Measurements from ENCODE around the gene ADAMTS16.

The ADAMTS16 gene

DNA sequence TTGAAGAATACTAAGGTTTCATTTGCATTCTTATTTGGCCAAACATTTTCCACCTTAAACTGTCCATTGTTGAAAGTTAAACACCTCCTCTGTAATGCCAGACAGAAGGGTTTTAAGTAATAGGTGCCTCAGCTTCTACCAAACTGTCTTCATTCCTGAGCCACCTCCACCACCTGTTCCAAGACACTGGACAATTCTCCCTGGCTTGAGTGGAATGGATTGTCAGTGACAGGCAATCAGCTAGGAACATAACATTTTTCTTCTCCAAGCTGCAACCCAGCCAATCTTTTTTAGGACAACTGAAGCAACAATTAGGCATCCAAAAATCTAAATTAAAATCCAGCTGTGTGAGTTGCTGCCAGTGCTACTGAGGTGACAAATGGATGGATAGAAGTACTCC lies 208.4 kb downstream of the ADAMTS16 start:
- DNase-seq: no peak

DNA sequence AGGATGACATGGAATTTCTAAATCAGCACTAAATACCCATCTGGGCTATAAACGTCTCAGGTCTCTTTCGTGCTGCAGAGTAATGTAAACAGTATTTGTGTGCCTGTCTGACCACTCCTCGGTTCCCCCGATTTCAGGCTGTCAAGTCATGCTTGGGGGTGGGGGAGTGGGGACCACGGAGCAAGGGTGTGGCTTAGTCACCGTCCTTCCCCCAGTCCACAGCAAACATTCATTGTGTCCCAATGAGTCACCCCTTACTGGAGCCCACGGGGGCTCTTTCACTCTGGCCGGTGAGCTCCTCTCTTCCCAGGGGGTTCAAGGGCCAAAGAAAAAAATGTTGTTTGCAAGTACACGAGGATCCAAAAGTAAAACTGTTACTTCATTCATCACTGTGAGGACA lies 210.0 kb downstream of the ADAMTS16 start:
- no peak for DNase-seq

GRCh38 chr5:5351288-5351979 lies 211.3 kb downstream of the ADAMTS16 start:
- no peak for DNase-seq

DNA sequence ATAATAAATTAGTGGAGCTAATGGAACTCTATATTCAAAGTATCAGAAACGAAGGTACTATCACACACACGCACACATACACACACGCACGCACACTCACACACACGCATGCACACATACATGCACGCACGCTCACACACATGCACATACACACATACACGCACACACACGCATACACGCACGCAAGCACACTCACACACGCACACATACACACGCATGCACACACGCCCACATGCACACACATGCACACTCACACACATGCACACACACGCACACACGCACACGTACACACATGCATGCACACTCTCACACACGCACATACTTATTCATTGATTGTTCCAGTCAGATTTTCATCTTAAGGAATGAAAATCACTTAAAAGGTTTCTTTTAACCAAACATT lies 212.5 kb downstream of the ADAMTS16 start:
- no peak for DNase-seq

- no peak for DNase-seq
These were observed 213.6 kb downstream of the ADAMTS16 start for GRCh38 chr5:5353681-5354080.

GRCh38 chr5:5356765-5357164 lies 216.6 kb downstream of the ADAMTS16 start:
- DNase-seq: no peak

GRCh38 chr5:5359618-5360017 lies 219.5 kb downstream of the ADAMTS16 start:
- no peak for DNase-seq

DNA sequence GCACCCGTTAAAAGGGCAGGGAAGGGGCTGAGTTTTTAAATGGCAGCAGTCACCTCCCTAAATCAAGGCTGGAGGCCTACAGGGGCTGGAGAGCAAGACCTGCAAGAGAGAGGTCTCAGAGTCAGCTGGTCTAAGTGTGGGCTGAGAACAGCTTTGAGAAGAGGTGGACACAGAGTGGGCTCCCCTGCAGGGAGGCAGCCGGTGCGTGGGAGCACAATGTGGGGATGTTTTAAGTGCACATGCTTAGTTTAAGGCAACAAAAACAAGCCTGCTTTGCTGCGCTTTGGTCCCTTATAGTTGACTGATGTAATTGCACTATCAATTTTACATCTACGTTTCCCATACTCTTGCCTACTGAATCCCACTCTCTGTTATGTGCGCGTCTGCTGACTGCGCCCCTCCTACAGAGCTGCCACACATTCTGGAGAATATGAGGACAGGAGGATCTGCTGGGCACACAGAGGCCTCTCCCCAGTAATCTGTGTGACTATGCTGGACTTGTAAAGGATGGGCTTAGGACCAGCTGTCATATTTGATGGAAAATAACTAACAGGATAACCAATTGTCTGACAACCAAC lies 220.3 kb downstream of the ADAMTS16 start:
- no peak for DNase-seq

GRCh38 chr5:5360941-5361520 lies 220.9 kb downstream of the ADAMTS16 start:
- no peak for DNase-seq

GRCh38 chr5:5363045-5363444 lies 222.9 kb downstream of the ADAMTS16 start:
- DNase-seq: no peak

DNA sequence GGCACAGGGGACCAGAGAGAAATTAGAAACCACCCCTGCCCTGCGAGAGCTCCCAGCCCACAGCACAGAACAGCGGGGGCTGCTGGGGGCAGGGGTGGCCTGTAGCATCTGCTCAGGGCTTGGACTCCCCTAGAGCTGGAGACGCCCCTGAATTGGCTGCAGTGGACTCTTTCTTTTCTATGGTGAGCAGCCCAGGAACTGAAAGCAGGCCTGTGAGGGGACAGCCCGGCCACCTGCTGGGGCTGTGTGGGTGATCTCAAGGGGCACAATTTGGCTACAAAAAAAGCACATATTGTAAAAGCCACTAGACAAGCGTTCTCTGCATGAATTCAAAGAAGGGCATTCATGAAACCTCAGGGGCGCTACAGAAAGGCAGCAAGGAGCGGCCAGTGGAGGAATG lies 224.8 kb downstream of the ADAMTS16 start:
- no peak for DNase-seq

- no peak for DNase-seq
These were observed 227.6 kb downstream of the ADAMTS16 start for GRCh38 chr5:5367739-5368138.

- DNase-seq: no peak
These were observed 229.0 kb downstream of the ADAMTS16 start for GRCh38 chr5:5369051-5369605.

All from inflammatory macrophage (primary cell).